Right lobe of liver (tissue), 6 donors: ENCODE data around the gene PPARG. TPM values are rescaled to one million over a fixed set of nuclear protein-coding genes. Genes with fewer than 3 reads are reported as not detected.
"Not testable (repeated sequence)": the region's sequence is repeated elsewhere in the genome, so short reads cannot be mapped to it uniquely, and the experiment has no call there.

ENCODE experiments used
- ATAC-seq, 4 donors: fragments of 200-7000 bp; cut with Tn5 transposase; one replicate each; pipeline ENCODE4 v1.9.1; 2020; ENCODE audit warnings: mild to moderate bottlenecking in 4 of 4, moderate library complexity in 4 of 4
- DNase-seq, 3 donors: peaks; one replicate each; pipeline ENCODE4 v3.0.0-alpha.2; 2020
- H3K27ac ChIP-seq, 3 donors: fragments of 200-600 bp; one replicate each; pipeline ENCODE4 v1.8.0; 2022
- H3K27me3 ChIP-seq, 2 donors: fragments of 200-600 bp; one replicate each; pipeline ENCODE4 v1.8.0; 2022
- H3K36me3 ChIP-seq, 4 donors: fragments of 200-600 bp; sonication (generic) in 1 of 4; one replicate each; pipeline versions ENCODE4 v1.5.1 to v1.8.0; 2017 to 2022; ENCODE audit warnings: control low read depth in 1 of 4
- H3K4me1 ChIP-seq, 4 donors: fragments of 200-600 bp; sonication (generic) in 1 of 4; one replicate each; pipeline versions ENCODE4 v1.5.1 to v1.8.0; 2017 to 2022; ENCODE audit warnings: control low read depth in 1 of 4
- H3K4me3 ChIP-seq, 3 donors: fragments of 200-600 bp; one replicate each; pipeline ENCODE4 v1.8.0; 2022
- H3K9me3 ChIP-seq, 4 donors: fragments of 200-600 bp; sonication (generic) in 1 of 4; one replicate each; pipeline versions ENCODE4 v1.5.1 to v1.8.0; 2017 to 2022; ENCODE audit warnings: control low read depth in 1 of 4
- CTCF ChIP-seq, 4 donors: fragments of 200-600 bp in 3 of 4; fragments of 450-650 bp in 1 of 4; IDR thresholded peaks; one replicate each; pipeline versions ENCODE4 v1.5.1 to v1.8.0; 2016 to 2022; ENCODE audit warnings: antibody characterized with exemption in 4 of 4, mild to moderate bottlenecking in 2 of 4
- POLR2A ChIP-seq: fragments of 450-650 bp; IDR thresholded peaks from one replicate; pipeline ENCODE4 v1.6.1; 2017; ENCODE audit warnings: antibody characterized with exemption, mild to moderate bottlenecking
- WGBS: methylation state at CpG from one replicate; pipeline ENCODE4 v1.1.6; 2018; ENCODE audit warnings: low coverage, low lambda C conversion rate; ENCODE audit not compliant: insufficient coverage; ENCODE audit errors: missing lambda C conversion rate; 5-methylcytosine and 5-hydroxymethylcytosine counted together
- intact Hi-C, 2 donors: fragments of 100-400 bp; cut with DNase I; formaldehyde crosslinking; loops; one replicate each; pipeline versions ENCODE4 v1.11.2 to v1.14.1; 2022
- total RNA-seq, 6 experiments: library from RNA; depleted of rRNA in 2 of 6; stranded (reverse); fragments of >200 nt in 2 of 6; fragmentation: NEBNext Ultra II Directional in 3 of 6; extraction: Animal tissue kit (Norgen Biotek cat#: 25700) in 3 of 6; gene quantifications; one replicate each; pipeline versions ENCODE4 v1.1.0 to v1.2.4, GENCODE V29; 2016 to 2023
- donor health status: DM: no; HTN: yes; CAD: no.
- donor health status: DM: no; HTN: no; CAD: no.
- donor health status: DM: no; HTN: no; CAD: no.
- donor health status: DM: no; HTN: yes; CAD: no.
- donor health status: DM: no; HTN: yes; CAD: no.

Gene PPARG
- total RNA-seq, 6 experiments from 2014 or later = 4.9 to 15.8 (median 10.8) TPM

GRCh38 chr3:12467746-12468145 lies 178.9 kb downstream of the PPARG start:
- no peaks in the 10 kb centered on the region for H3K9me3 ChIP-seq
- WGBS = 100% methylated on average over 1 of the region's 2 CpGs
- H3K27ac ChIP-seq = no peak overlapping the region
- no peak for DNase-seq
- H3K36me3 ChIP-seq = no peaks in the 10 kb centered on the region
- intact Hi-C loops = no loop called here
- H3K27me3 ChIP-seq = no peaks in the 10 kb centered on the region
- no peak overlapping the region for H3K4me3 ChIP-seq
- H3K4me1 ChIP-seq = peaks cover 0 to 15% (median 1%) of the 10 kb centered on the region in 4 donors
- ATAC-seq = no peak
- TF ChIP-seq POLR2A = no peak
- TF ChIP-seq CTCF (IDR thresholded peaks at IDR 0.05) = no peak

GRCh38 chr3:12468276-12468675 lies 179.4 kb downstream of the PPARG start:
- no CpG with 5 or more reads among the region's 6 CpGs for WGBS
- no peak for DNase-seq
- TF ChIP-seq POLR2A (no peak), CTCF (IDR thresholded peaks at IDR 0.05) (no peak)
- no peaks in the 10 kb centered on the region for H3K36me3 ChIP-seq
- H3K4me1 ChIP-seq = peaks cover 0 to 10% (median 1%) of the 10 kb centered on the region in 4 donors
- no peaks in the 10 kb centered on the region for H3K27me3 ChIP-seq
- no peak overlapping the region for H3K4me3 ChIP-seq
- no peaks in the 10 kb centered on the region for H3K9me3 ChIP-seq
- H3K27ac ChIP-seq = no peak overlapping the region
- no peak for ATAC-seq
- intact Hi-C loops = no loop called here

- TF ChIP-seq POLR2A (no peak), CTCF (IDR thresholded peaks at IDR 0.05) (no peak)
- Histone ChIP-seq H3K4me3 (no peak overlapping the region), H3K27me3 (no peaks in the 10 kb centered on the region), H3K9me3 (no peaks in the 10 kb centered on the region), H3K27ac (no peak overlapping the region), H3K4me1 (peaks cover 0 to 6% (median 0%) of the 10 kb centered on the region in 4 donors), H3K36me3 (no peaks in the 10 kb centered on the region)
- ATAC-seq (no peak), DNase-seq (no peak)
- intact Hi-C loops = no loop called here
- 72% methylated on average over 2 of the region's 2 CpGs for WGBS
Observed at GRCh38 chr3:12468757-12469156, 179.9 kb downstream of the PPARG start.

GRCh38 chr3:12469222-12469621 lies 180.4 kb downstream of the PPARG start:
- H3K9me3 ChIP-seq, H3K36me3 ChIP-seq, H3K4me3 ChIP-seq, H3K27ac ChIP-seq, ATAC-seq, DNase-seq, H3K4me1 ChIP-seq, H3K27me3 ChIP-seq, intact Hi-C loops: not testable (repeated sequence)
- 86% methylated on average over 1 of the region's 7 CpGs for WGBS

- H3K27me3 ChIP-seq = no peaks in the 10 kb centered on the region
- H3K4me3 ChIP-seq = no peak overlapping the region
- H3K4me1 ChIP-seq = no peaks in the 10 kb centered on the region
- TF ChIP-seq CTCF (IDR thresholded peaks at IDR 0.05) (no peak), POLR2A (no peak)
- no peaks in the 10 kb centered on the region for H3K36me3 ChIP-seq
- no peak overlapping the region for H3K27ac ChIP-seq
- ATAC-seq (no peak), DNase-seq (no peak)
- WGBS = 100% methylated on average over 2 of the region's 5 CpGs
- intact Hi-C loops = loop anchor here in 1 of 2 donors (10.0 kb wide), 1 partner anchor 335 kb away; no protein-coding TSS in a partner anchor
- H3K9me3 ChIP-seq = no peaks in the 10 kb centered on the region
Observed at GRCh38 chr3:12470111-12470510, 181.2 kb downstream of the PPARG start.
